Measurements from ENCODE around the gene MCC.

Gene MCC

GRCh38 chr5:113218906-113219517 is 269.2 kb downstream of the MCC start:
- FAIRE-seq, result peak; percentile 51

GRCh38 chr5:113218200-113218599 is 270.1 kb downstream of the MCC start:
- FAIRE-seq, result no peak

GRCh38 chr5:113217619-113218184 is 270.6 kb downstream of the MCC start:
- FAIRE-seq, result no peak

- no peak for FAIRE-seq
Observed at GRCh38 chr5:113216545-113216944, 271.7 kb downstream of the MCC start.

- FAIRE-seq, result no peak
Observed at GRCh38 chr5:113215401-113216060, 272.7 kb downstream of the MCC start.

GRCh38 chr5:113214606-113215323 is 273.5 kb downstream of the MCC start:
- FAIRE-seq, result no peak

GRCh38 chr5:113213551-113214425 is 274.5 kb downstream of the MCC start:
- no peak for FAIRE-seq

GRCh38 chr5:113212244-113212920 is 275.9 kb downstream of the MCC start:
- FAIRE-seq, result no peak

GRCh38 chr5:113209498-113209897 is 278.8 kb downstream of the MCC start:
- no peak for FAIRE-seq

- FAIRE-seq, result no peak
Observed at GRCh38 chr5:113205807-113206206, 282.4 kb downstream of the MCC start.

GRCh38 chr5:113205323-113205722 is 282.9 kb downstream of the MCC start:
- no peak for FAIRE-seq

GRCh38 chr5:113204525-113205161 is 283.6 kb downstream of the MCC start:
- FAIRE-seq, result no peak

GRCh38 chr5:113203916-113204315 is 284.3 kb downstream of the MCC start:
- FAIRE-seq, result no peak

- FAIRE-seq, result no peak
Observed at GRCh38 chr5:113202746-113203716, 285.2 kb downstream of the MCC start.

- FAIRE-seq, result no peak
Observed at GRCh38 chr5:113202287-113202686, 286.0 kb downstream of the MCC start.

GRCh38 chr5:113201715-113202114 is 286.5 kb downstream of the MCC start:
- no peak for FAIRE-seq

- FAIRE-seq, result no peak
Observed at GRCh38 chr5:113199122-113199905, 288.9 kb downstream of the MCC start.

- no peak for FAIRE-seq
Observed at GRCh38 chr5:113197456-113198200, 290.6 kb downstream of the MCC start.

GRCh38 chr5:113195771-113196170 is 292.5 kb downstream of the MCC start:
- no peak for FAIRE-seq
